HFFc6 (cell line): ENCODE data around the gene CLPTM1L. TPM values are rescaled to one million over a fixed set of nuclear protein-coding genes. Genes with fewer than 3 reads are reported as not detected.

Experiments used
- DNase-seq: peaks from one replicate; pipeline ENCODE4 v3.0.0-alpha.2; 2018
- H3K27ac Mint-ChIP-seq: 2 replicates; pipeline ENCODE4 v1.8.0; 2020; ENCODE audit warnings: mild to moderate bottlenecking, mixed read lengths
- H3K27me3 Mint-ChIP-seq: 2 replicates; pipeline ENCODE4 v1.8.0; 2021; ENCODE audit warnings: mild to moderate bottlenecking, moderate library complexity, mixed read lengths; ENCODE audit not compliant: insufficient read depth
- H3K36me3 Mint-ChIP-seq: 2 replicates; pipeline ENCODE4 v1.8.0; 2021; ENCODE audit warnings: low read depth, mixed read lengths
- H3K4me1 Mint-ChIP-seq: 2 replicates; pipeline ENCODE4 v1.8.0; 2020; ENCODE audit warnings: low read depth, mixed read lengths
- H3K4me3 Mint-ChIP-seq: 2 replicates; pipeline ENCODE4 v1.8.0; 2020; ENCODE audit warnings: mild to moderate bottlenecking, moderate library complexity, mixed read lengths
- H3K9me3 Mint-ChIP-seq: 2 replicates; pipeline ENCODE4 v1.8.0; 2020; ENCODE audit warnings: mild to moderate bottlenecking, mixed read lengths
- total RNA-seq, 6 experiments: library from RNA; stranded (reverse); fragmentation: NEBNext Ultra II Directional; extraction: Animal tissue kit (Norgen Biotek cat#: 25700); gene quantifications; 2 replicates in 1 of 6; 3 replicates in 5 of 6; pipeline ENCODE4 v1.2.3, GENCODE V29; 2021
- TF ChIP-seq, protein P1 (sequence below): fragments of 200-600 bp; sonication (generic); IDR thresholded peaks from 2 replicates; pipeline ENCODE4 v1.5.0; 2021; ENCODE audit warnings: antibody characterized with exemption, mild to moderate bottlenecking

CLPTM1L gene
- total RNA-seq, 6 experiments from 2014 or later = 119 to 164 (median 143) TPM

DNA sequence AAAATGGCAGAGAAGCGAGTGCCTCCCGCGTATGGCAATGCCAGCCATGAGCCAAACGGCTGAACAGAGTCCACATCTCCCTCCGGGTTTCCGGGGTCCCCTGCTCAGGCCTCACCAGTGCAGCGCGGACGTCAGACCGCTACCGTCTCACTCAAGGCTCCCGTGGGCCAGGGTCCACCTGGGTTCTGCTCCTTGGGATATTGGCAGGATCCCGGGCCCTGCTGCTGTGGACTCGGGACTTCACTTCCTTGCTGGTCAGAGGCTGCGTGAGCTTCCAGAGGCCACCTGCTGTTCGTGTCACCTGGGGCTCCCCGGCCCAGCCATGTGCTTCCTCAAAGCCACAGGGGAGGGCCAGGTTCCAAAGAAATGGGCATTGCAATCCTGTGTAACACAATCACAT, 38.4 kb upstream of the CLPTM1L start:
- Mint-ChIP-seq H3K4me3 (no peak overlapping the region), H3K4me1 (peaks cover 11% of the 10 kb centered on the region; the same call in 1 of the 2 replicates), H3K27me3 (peaks cover 30% of the 10 kb centered on the region), H3K9me3 (0 out of 2 replicates have a peak, but pooled peaks cover 3% of the 10 kb centered on the region), H3K27ac (no peak overlapping the region), H3K36me3 (no peaks in the 10 kb centered on the region)
- no peak for DNase-seq
- TF ChIP-seq, protein P1, sequence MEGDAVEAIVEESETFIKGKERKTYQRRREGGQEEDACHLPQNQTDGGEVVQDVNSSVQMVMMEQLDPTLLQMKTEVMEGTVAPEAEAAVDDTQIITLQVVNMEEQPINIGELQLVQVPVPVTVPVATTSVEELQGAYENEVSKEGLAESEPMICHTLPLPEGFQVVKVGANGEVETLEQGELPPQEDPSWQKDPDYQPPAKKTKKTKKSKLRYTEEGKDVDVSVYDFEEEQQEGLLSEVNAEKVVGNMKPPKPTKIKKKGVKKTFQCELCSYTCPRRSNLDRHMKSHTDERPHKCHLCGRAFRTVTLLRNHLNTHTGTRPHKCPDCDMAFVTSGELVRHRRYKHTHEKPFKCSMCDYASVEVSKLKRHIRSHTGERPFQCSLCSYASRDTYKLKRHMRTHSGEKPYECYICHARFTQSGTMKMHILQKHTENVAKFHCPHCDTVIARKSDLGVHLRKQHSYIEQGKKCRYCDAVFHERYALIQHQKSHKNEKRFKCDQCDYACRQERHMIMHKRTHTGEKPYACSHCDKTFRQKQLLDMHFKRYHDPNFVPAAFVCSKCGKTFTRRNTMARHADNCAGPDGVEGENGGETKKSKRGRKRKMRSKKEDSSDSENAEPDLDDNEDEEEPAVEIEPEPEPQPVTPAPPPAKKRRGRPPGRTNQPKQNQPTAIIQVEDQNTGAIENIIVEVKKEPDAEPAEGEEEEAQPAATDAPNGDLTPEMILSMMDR = no peak

DNA sequence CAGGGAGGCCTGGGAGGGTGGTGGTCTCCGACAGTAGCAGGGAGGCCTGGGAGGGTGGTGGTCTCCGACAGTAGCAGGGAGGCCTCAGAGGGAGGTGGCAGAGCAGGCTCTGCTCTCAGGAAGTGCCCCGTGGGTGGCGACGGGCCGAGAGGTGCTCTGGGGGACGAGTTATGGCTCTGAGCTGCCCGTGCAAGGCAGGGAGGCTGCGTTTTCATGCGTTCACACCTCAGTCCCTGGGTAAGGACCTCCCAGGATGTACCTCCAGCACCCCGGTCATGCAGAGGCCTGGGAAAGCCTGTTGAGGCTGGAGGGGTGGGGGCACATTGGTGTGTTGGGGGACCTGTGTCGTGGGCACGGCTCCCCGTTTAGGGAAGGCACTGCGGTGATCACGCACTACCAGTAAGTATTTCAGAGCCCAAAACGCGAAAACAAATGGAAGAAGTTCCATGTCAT, 37.4 kb upstream of the CLPTM1L start:
- no peak for DNase-seq
- H3K4me1 Mint-ChIP-seq = peaks cover 11% of the 10 kb centered on the region; the same call in 1 of the 2 replicates
- peaks cover 28% of the 10 kb centered on the region for H3K27me3 Mint-ChIP-seq
- TF ChIP-seq, protein P1 = no peak
- H3K36me3 Mint-ChIP-seq = no peaks in the 10 kb centered on the region
- 0 out of 2 replicates have a peak, but pooled peaks cover 3% of the 10 kb centered on the region for H3K9me3 Mint-ChIP-seq
- no peak overlapping the region for H3K27ac Mint-ChIP-seq
- H3K4me3 Mint-ChIP-seq = no peak overlapping the region

DNA sequence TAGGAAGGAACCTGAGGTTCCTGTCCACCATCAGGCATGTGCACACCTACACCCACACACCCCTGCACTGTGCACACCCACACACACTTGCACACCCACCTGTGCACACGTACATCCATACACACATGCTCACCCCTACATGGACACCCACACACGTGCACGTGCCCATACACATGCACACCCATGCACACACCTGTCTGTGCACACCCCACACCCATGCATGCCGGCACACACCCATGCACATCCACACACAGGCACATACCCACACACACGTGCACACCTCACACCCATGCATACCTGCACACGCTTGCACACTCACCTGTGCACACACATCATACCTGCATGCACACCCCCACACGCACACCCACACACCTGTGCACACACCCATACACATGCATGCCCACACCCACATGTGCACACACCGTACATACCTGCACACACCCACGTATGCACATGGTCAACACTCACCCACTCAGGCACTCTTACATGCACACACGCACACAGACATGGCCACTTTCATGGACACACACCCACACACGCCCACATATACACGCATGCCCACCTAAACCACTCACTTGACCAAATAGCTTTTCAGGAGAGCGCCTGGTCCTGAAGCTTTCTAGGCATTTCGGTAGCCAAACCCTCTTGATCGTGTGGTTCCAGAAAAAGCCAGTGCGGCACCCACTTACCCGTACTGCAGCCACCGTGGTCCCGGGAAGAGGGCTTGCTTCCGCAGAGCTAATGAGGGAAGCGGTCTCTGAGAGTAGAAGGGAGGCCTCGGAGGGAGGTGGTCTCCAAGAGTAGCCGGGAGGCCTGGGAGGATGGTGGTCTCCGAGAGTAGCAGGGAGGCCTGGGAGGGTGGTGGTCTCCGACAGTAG, 36.7 kb upstream of the CLPTM1L start:
- H3K4me3 Mint-ChIP-seq = no peak overlapping the region
- no peak overlapping the region for H3K27ac Mint-ChIP-seq
- peaks cover 11% of the 10 kb centered on the region; the same call in 1 of the 2 replicates for H3K4me1 Mint-ChIP-seq
- TF ChIP-seq, protein P1 = no peak
- H3K36me3 Mint-ChIP-seq = no peaks in the 10 kb centered on the region
- peaks cover 31% of the 10 kb centered on the region for H3K27me3 Mint-ChIP-seq
- H3K9me3 Mint-ChIP-seq = 0 out of 2 replicates have a peak, but pooled peaks cover 3% of the 10 kb centered on the region
- no peak for DNase-seq

DNA sequence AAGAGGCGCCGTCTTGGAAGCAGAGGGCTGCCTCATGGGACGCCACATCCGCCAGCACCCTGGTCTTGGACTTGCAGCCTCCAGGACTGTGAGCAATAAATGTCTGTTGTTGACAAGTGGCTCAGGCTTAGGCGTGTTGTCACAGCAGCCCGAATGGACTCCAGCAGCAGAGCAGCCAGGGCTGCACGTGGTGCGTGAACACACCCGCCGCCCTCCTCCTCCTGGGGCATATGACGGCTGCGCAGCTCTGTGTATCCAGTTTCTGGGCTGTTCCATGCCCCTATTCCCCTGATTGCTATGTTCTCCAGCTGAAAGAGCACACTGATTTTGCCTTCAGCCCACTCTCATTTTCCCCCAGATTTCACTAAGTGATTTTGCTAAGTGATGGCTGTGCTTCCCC, 36.0 kb upstream of the CLPTM1L start:
- Mint-ChIP-seq H3K36me3 (no peaks in the 10 kb centered on the region), H3K27me3 (peaks cover 32% of the 10 kb centered on the region), H3K4me1 (peaks cover 6% of the 10 kb centered on the region; the same call in 1 of the 2 replicates), H3K4me3 (no peak overlapping the region), H3K9me3 (0 out of 2 replicates have a peak, but pooled peaks cover 3% of the 10 kb centered on the region), H3K27ac (no peak overlapping the region)
- TF ChIP-seq, protein P1 = no peak
- DNase-seq = no peak

DNA sequence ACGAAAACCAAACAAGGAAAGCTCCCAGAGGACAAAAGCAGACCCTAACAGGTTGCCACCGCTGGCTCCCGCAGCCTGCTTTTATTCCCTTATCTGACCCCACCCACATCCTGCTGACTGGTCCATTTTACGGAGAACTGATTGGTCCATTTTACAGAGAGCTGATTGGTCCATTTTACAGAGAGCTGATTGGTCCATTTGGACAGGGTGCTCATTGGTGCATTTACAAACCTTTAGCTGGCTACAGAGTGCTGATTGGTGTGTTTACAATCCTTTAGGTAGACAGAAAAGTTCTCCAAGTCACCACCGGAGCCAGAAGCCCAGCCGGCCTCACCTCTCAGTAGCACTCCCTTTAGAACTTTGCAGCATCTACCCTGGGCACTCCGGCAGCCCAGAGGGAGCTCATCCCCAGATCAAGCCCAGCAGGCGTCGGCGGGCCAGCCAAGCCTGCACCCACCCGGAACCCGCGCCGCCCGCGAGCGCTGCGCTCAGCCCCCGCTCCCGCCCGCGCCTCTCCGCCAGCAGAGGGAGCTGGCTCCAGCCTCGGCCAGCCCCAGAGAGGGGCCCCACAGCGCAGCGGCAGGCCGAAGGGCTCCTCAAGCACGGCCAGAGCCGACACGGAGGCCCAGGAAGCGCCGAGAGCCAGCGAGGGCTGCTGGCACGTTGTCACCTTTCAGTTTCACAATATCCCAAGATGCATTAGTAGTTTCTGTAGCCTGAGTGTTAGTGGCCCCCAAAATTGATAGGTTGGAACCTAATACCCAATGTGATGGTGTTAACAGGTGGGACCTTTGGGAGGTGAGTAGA, 35.3 kb upstream of the CLPTM1L start:
- Mint-ChIP-seq H3K9me3 (0 out of 2 replicates have a peak, but pooled peaks cover 3% of the 10 kb centered on the region), H3K4me1 (peaks cover 1% of the 10 kb centered on the region; the same call in 1 of the 2 replicates), H3K27ac (no peak overlapping the region), H3K36me3 (no peaks in the 10 kb centered on the region), H3K27me3 (peaks cover 37% of the 10 kb centered on the region), H3K4me3 (no peak overlapping the region)
- no peak for DNase-seq
- TF ChIP-seq, protein P1 = peak; percentile 56
